ENCODE data around the gene SGMS1.
A peak's percentile ranks its signal among the peaks of the same experiment; 100 is the strongest.

Gene SGMS1

GRCh38 chr10:50291261-50291850 lies 332.4 kb downstream of the SGMS1 start:
- Histone ChIP-seq H3K27me3 (ENCODE audit: insufficient read depth, low read length) (no peaks in the 10 kb centered on the region), H3K9ac (ENCODE audit: low read length) (no peak overlapping the region), H3K4me3 (ENCODE audit: low read depth, low read length, poor library complexity, severe bottlenecking) (no peak overlapping the region), H2AFZ (ENCODE audit: low read length) (no peak overlapping the region), H3K36me3 (ENCODE audit: insufficient read depth, low read length) (no peaks in the 10 kb centered on the region), H3K9me3 (ENCODE audit: low read length) (no peaks in the 10 kb centered on the region), H3K4me2 (ENCODE audit: low read length) (no peak overlapping the region), H3F3A (ENCODE audit: insufficient read depth, low read length) (no peaks in the 10 kb centered on the region), H3K9me2 (ENCODE audit: low read depth, low read length) (no peaks in the 10 kb centered on the region), H4K20me1 (ENCODE audit: insufficient read depth, low read length) (no peaks in the 10 kb centered on the region), H3K4me1 (ENCODE audit: insufficient read depth, low read length, severe bottlenecking) (no peaks in the 10 kb centered on the region), H3K79me2 (ENCODE audit: insufficient read depth, low read length) (no peaks in the 10 kb centered on the region), H3K27ac (ENCODE audit: low read depth, low read length, poor library complexity, severe bottlenecking) (no peak overlapping the region)
- TF ChIP-seq EZH2 (IDR thresholded peaks at IDR 0.05; ENCODE audit: borderline replicate concordance, low read length): no peak
- peak; percentile 46 for TF ChIP-seq CTCF (IDR thresholded peaks at IDR 0.05; ENCODE audit: low read length)

- H4K20me1 ChIP-seq (ENCODE audit: insufficient read depth, low read length): no peaks in the 10 kb centered on the region
- H3K27me3 ChIP-seq (ENCODE audit: insufficient read depth, low read length): no peaks in the 10 kb centered on the region
- no peaks in the 10 kb centered on the region for H3K79me2 ChIP-seq (ENCODE audit: insufficient read depth, low read length)
- H3K9me3 ChIP-seq (ENCODE audit: low read length): no peaks in the 10 kb centered on the region
- H3K4me2 ChIP-seq (ENCODE audit: low read length): no peak overlapping the region
- no peak overlapping the region for H2AFZ ChIP-seq (ENCODE audit: low read length)
- H3K4me1 ChIP-seq (ENCODE audit: insufficient read depth, low read length, severe bottlenecking): no peaks in the 10 kb centered on the region
- no peak overlapping the region for H3K9ac ChIP-seq (ENCODE audit: low read length)
- H3K9me2 ChIP-seq (ENCODE audit: low read depth, low read length): no peaks in the 10 kb centered on the region
- H3F3A ChIP-seq (ENCODE audit: insufficient read depth, low read length): no peaks in the 10 kb centered on the region
- no peak overlapping the region for H3K27ac ChIP-seq (ENCODE audit: low read depth, low read length, poor library complexity, severe bottlenecking)
- TF ChIP-seq EZH2 (IDR thresholded peaks at IDR 0.05; ENCODE audit: borderline replicate concordance, low read length) (no peak), CTCF (IDR thresholded peaks at IDR 0.05; ENCODE audit: low read length) (no peak)
- no peak overlapping the region for H3K4me3 ChIP-seq (ENCODE audit: low read depth, low read length, poor library complexity, severe bottlenecking)
- H3K36me3 ChIP-seq (ENCODE audit: insufficient read depth, low read length): no peaks in the 10 kb centered on the region
Observed at GRCh38 chr10:50289196-50289595, 334.6 kb downstream of the SGMS1 start.

- Histone ChIP-seq H3K79me2 (ENCODE audit: insufficient read depth, low read length) (no peaks in the 10 kb centered on the region), H3K27ac (ENCODE audit: low read depth, low read length, poor library complexity, severe bottlenecking) (no peak overlapping the region), H4K20me1 (ENCODE audit: insufficient read depth, low read length) (no peaks in the 10 kb centered on the region), H3K4me1 (ENCODE audit: insufficient read depth, low read length, severe bottlenecking) (no peaks in the 10 kb centered on the region), H3K4me3 (ENCODE audit: low read depth, low read length, poor library complexity, severe bottlenecking) (no peak overlapping the region), H3K9me3 (ENCODE audit: low read length) (no peaks in the 10 kb centered on the region), H3F3A (ENCODE audit: insufficient read depth, low read length) (no peaks in the 10 kb centered on the region), H3K36me3 (ENCODE audit: insufficient read depth, low read length) (no peaks in the 10 kb centered on the region), H3K9ac (ENCODE audit: low read length) (no peak overlapping the region), H3K4me2 (ENCODE audit: low read length) (no peak overlapping the region), H3K27me3 (ENCODE audit: insufficient read depth, low read length) (no peaks in the 10 kb centered on the region; the same call in 1 of the 2 replicates), H3K9me2 (ENCODE audit: low read depth, low read length) (no peaks in the 10 kb centered on the region), H2AFZ (ENCODE audit: low read length) (no peak overlapping the region)
- no peak for TF ChIP-seq EZH2 (IDR thresholded peaks at IDR 0.05; ENCODE audit: borderline replicate concordance, low read length)
- no peak for TF ChIP-seq CTCF (IDR thresholded peaks at IDR 0.05; ENCODE audit: low read length)
Observed at GRCh38 chr10:50286996-50287803, 336.6 kb downstream of the SGMS1 start.

Data from OCI-LY1 (cell line).